Panc1 (cell line): Measurements from ENCODE around the gene SHOC1.

Experiments
- SIN3A ChIP-seq: IDR thresholded peaks from 2 replicates; pipeline ENCODE4 v1.6.1; 2012; ENCODE audit warnings: low read depth, mild to moderate bottlenecking, low read length, moderate library complexity, borderline replicate concordance; ENCODE audit not compliant: insufficient read depth
- TF ChIP-seq, protein P1 (sequence below): fragments of 450-650 bp; IDR thresholded peaks from 2 replicates; pipeline ENCODE4 v1.5.1; 2017; ENCODE audit warnings: mild to moderate bottlenecking

DNA sequence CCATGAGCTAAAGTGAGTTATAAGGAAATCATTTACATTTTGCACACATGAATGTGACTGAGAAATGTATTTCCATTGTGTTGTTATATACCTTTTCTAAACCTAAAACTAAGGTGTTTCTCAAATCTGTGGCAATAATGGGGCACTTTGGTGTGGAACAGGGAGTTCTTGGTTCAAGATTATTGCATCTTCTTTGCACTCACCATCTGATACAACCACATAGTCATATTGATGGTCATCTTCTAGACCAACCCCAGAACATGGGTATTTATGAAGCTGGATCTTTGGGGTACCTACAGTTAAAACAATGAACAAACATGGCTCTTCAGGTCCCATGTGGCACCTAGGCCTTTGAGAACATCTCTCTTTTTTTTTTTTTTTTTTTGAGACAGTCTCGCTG is 24.6 kb upstream of the SHOC1 start:
- TF ChIP-seq, protein P1, sequence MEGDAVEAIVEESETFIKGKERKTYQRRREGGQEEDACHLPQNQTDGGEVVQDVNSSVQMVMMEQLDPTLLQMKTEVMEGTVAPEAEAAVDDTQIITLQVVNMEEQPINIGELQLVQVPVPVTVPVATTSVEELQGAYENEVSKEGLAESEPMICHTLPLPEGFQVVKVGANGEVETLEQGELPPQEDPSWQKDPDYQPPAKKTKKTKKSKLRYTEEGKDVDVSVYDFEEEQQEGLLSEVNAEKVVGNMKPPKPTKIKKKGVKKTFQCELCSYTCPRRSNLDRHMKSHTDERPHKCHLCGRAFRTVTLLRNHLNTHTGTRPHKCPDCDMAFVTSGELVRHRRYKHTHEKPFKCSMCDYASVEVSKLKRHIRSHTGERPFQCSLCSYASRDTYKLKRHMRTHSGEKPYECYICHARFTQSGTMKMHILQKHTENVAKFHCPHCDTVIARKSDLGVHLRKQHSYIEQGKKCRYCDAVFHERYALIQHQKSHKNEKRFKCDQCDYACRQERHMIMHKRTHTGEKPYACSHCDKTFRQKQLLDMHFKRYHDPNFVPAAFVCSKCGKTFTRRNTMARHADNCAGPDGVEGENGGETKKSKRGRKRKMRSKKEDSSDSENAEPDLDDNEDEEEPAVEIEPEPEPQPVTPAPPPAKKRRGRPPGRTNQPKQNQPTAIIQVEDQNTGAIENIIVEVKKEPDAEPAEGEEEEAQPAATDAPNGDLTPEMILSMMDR, result no peak
- TF ChIP-seq SIN3A, result no peak
